HG02759 (cell line): ENCODE results near the gene TENT5C.

Experiments
- ATAC-seq: cut with Tn5 transposase; IDR thresholded peaks from one replicate; pipeline ENCODE4 v1.9.1; 2021; ENCODE audit warnings: mild to moderate bottlenecking, moderate library complexity; ENCODE audit not compliant: unreplicated experiment

The TENT5C gene

GRCh38 chr1:117590273-117590925, 15.4 kb upstream of the TENT5C start:
- no peak for ATAC-seq

DNA sequence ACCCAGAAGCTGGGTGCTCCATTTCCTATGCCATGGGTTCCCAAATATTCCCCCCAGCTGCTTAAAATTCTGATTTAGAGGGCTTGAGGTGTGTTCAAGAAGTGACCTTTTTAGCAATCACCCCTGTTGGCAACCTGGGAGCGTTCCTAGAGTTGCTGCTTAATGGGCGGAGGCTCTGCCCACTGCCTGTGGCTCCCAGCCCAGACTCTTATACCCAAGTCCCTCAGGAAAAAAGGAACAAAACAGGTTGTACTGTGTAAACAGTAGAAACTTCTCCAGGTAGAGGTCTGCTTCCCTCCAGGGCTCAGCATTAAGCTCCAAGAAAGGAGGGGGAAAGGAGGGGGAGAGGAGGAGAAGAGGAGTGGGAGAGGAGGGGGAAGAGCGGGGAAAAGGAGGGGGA, 14.6 kb upstream of the TENT5C start:
- no peak for ATAC-seq

- ATAC-seq = no peak
These were observed 13.7 kb upstream of the TENT5C start for GRCh38 chr1:117592155-117592554.

DNA sequence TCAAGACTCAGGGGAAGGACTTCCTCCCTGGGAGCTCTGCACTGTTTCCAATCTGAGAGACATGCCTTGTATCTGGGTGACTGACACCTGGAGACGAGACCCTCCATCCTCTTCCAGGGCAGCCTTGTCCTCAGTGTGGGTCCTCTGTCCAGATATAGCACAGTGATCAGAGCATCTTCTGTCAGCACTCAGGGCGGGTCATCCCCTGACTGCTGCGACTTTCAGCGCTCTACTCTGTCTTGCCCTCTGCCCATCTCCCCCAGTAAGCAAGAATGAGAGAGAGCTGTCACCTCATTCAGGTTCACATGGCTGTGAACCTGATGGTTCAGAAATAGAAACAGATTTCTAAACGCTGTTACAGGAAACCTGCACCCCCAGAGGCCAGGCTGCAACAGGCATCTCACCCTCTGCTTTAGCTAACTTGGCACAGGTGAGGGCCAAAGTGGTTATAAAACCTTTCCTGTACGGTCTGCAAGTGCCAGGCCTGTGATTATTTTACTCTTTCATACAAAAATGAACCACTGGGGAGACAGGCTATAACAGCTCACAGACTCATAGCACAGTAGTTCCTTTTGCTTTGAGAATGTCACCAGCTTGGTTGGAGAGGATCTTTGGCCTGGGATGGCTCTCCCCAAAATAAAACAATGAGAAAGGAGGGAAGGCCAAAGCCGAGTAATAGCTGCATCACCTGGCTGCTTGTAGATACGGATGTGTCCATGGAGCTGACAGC, 11.4 kb upstream of the TENT5C start:
- no peak for ATAC-seq

DNA sequence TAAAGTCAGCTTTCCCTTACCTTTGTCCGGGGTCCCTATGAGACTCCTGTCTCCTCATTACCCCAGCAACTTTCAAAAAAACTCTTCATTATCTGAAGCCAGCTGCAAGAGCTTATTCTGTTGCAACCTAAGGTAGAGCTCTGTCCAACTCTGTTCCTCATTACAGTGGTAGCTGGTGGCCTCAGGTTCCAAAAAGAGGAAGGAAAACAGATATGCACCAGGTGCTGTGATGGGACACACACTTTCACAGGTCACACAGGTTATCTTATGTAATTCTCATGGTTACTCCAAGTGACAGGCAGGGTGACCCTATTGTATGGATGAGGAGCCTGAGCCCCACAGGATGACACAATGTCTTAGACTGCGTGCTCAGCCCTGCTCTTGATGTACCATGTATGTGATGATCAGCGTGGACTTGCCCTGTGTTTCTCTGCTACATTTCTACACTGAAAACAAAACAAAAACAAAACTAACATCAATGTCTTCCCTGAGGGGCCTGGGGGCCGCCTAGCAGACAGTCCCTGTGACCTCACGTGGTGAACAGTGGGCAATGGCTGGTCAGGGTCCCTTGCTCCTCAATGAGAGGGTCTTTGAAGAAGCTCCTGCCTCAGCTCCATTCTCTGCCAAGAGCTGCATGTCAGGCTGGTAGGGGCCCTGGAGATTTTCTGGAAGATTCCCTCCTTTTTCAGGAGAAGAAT, 9.7 kb upstream of the TENT5C start:
- ATAC-seq = no peak

GRCh38 chr1:117598489-117598888, 7.4 kb upstream of the TENT5C start:
- no peak for ATAC-seq

DNA sequence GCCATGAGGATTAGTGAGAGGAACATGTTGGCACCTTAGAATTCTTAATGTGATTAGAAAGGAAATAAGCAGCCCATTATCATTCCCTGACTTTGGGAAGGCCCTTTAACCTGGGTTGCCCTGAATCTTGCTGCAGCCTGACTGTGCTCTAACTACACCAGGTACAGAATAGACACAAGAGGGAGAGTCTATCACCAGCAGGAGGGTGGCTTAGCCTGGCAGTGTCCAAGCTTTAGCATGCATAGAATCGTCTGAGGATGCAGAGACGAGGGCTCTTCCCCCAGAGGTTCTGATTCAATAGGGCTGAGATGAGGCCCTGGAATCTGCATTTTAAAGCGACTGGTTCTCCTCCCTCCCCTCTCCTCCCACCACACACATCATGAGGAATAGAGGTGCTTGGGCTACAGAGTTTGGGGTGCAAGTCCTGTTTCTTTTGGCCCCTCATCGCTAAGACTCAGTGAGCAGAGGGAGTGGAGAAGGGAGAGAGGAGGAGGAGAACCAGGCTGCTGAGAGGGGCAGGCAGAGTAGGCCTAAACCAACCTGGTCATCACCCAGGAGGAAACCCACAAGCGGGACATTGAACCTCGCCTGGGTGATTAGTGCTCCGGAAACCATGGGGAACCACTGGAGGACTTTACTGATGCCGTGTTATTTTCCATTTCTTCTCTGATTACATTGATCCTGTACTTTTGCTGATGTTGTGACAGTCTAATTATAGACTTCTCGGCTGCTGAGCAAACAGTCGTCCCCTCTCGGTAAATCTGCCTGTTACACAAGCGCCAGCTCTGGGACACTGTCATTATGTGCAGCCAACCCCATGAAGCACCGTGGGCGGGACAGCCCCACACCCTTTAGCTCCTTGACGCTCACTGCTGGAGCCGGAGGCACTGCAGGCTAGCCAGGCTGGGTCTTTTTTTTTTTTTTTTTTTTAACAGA, 6.3 kb upstream of the TENT5C start:
- ATAC-seq = no peak

DNA sequence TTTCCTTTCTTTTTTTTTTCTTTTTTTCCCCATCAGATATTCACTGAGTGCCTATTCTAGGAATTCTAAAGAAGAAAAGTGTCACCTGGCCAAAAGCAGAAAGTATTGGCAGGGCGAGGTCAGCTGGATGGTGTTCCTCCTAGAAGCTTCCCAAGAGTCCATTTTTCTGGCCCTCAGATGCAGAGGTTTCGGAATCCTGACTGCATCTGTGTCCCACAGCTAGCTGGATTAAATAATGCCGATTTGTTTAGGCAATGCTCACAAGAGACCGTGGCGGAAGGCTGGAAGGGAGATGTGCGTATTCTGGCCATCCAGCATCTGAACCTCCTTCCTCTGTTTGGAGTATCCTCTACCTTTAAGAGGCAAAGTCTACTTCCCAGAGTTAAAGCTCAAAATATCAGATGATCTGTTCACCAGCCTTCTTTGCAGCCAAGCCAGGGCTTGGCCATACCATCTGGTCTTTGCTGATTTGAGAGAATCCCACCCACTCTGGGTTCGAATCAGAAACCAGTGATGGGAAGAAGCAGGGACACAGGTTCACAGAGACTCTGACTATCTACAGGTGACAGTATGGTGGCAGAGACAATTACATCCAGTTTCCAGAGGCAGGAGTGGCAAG, 5.4 kb upstream of the TENT5C start:
- ATAC-seq = no peak

GRCh38 chr1:117600966-117601365, 4.9 kb upstream of the TENT5C start:
- no peak for ATAC-seq

DNA sequence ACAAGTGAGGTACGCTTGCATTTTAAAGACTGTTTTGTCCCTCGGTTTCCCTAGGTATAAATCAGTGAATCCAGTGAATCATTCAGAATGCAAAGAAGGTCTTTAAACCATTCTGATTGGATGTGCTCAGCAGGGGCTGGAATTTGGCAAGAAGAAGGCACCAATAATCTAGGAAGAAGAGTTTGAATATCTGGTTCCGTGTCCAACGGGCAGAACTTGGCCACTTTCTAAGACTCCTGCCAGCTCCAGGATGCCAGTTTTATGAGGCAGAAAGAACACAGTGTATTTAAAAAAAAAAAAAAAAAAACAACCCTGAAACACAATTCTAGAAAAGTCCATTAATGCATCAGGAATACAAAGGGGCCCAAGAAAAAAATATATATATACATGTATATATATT, 3.0 kb upstream of the TENT5C start:
- ATAC-seq = no peak

DNA sequence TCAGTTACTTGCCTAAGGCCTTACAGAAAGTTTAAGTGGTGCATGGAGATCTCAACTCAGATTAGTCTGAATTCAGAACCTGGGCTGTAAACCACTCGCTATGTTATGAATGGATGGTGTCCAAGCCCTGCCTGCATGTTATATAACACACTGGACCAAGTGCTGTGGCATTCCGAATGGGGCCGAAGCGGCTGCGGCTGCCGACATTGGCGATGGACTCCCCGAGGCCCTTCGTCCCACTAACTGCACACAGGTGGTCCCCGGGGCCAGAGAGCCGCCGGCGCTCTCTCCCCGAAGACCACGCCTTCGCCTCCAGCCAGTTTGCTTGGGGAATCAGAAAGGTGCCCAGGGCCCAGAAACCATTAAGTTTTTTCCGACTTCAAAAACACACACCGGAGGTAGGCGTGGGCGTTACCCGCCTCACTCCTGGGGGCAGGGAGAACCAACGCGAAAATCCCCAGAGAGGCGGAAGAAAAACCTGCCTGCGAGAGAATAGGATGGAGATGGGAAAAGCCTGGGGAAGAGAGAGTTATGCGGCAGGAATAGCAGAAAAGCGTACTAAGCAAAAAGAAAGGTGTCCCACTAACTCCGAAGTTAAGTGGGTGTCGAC, 579 bp upstream of the TENT5C start:
- ATAC-seq = peak; percentile 34

DNA sequence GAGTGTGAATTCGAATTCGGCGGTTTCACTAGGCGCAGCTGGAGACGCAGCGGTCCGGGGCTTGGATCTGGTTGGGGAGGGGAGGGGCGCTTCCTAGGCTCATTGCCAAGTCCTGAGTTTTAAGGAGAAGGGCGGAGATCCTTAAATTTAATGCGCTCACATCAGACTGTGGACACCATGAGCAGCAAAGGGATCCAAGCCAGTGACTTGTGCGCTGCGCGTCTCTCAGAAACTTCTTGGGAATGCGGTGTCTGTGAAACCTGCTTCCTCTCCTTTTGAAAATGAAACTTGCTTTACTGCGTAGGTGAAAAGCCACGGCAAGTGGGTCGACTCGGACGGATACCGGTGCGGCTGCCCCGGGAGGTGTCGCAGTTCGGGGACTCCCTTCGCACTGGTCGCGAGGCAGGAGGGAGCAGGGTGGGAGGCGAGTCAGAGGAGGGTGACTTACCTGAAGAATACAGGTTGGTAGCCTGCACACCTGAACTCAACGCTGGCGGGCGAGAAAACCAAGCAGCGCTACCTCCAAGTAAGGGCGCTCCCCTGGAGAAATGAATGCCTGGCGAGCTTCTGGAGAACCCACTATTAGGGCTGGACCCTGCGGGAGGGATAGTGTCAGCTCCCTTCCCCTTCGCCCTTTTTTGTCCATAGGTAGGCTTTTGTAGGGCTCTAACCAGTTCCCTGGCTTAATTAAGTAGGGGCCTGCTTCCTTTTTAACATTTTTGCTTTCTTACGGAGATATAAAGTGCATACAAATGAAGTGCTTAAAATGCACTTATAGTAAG, 992 bp downstream of the TENT5C start:
- ATAC-seq = no peak

- no peak for ATAC-seq
These were observed 1.6 kb downstream of the TENT5C start for GRCh38 chr1:117607471-117607870.

GRCh38 chr1:117608115-117608615, 2.3 kb downstream of the TENT5C start:
- no peak for ATAC-seq

DNA sequence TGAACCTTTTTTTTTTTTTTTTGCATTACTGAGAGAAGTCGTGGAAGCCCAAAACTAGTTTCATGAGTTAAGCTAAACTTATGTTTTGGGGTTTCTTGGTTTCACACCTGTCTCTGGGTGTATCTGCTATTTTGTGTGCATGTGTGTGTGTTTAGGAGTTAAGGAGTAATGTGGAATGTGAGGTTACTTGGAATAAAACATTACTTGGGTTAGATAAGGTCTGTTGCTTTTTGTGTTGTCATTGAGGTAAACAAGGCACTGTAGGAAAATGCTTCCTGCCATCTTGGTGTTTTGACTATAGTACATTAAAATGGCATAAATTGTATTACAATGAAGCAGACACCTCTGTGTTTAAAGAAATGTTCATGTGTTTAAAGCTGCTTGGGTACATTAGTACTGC, 2.9 kb downstream of the TENT5C start:
- no peak for ATAC-seq

DNA sequence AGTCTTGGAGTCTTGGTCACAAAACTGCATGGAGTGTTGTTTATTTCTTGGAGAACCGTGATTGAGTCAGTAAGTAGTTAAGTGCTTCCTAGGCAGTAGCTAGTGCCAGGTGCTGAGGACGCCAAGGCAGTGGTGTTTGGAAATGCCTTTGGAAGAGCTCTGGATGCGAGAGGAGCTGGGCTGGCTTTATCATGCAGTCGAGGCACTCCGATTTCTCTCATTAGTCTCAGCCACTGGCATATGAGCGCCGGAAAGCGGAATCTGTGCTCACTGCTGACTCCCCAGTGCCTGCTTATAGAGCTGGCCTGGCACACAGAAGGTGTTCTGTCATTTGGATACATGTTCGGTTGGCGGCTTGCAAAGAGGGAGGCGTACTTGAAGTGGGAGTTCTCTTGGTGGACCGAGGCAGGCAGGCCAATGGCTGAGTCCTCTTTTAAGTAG, 3.6 kb downstream of the TENT5C start:
- ATAC-seq = no peak

GRCh38 chr1:117610036-117610435, 4.2 kb downstream of the TENT5C start:
- ATAC-seq = no peak

DNA sequence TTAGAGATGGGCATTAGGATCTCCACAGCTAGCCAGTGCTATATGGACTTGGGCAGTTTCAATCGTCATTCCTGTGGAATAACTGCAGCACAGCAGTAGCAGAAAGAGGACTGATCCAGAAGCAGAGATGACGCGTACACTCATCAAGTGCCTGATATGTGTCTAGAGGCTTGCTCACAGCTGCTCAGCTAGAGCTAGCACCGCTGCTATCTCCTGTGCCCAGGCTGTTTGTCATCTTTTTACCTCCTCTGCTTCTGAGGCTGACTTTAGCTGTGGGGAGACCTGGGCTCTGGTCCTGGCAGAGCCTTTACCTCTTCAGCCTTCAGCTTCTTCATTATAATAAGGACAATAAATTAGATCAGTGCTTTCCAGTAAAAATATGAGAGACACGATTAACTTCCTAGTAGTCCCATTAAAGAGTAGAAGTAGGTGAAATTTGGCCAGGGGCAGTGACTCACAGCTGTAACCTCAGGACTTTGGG, 5.3 kb downstream of the TENT5C start:
- no peak for ATAC-seq

- ATAC-seq = no peak
These were observed 6.1 kb downstream of the TENT5C start for GRCh38 chr1:117611894-117612483.
